Cerebellar nuclear complex (tissue), 1 donor: ENCODE results near the gene STXBP5L.
"Not testable (repeated sequence)": the region's sequence is repeated elsewhere in the genome, so short reads cannot be mapped to it uniquely, and the experiment has no call there.

Experiments
- DNase-seq, 2 experiments: peaks; one replicate each; lab custom pipeline; 2025; lab: John Stamatoyannopoulos, UW

STXBP5L gene

GRCh38 chr3:121018917-121019321, 110.9 kb downstream of the STXBP5L start:
- DNase-seq = no peak

GRCh38 chr3:121063628-121064027, 155.6 kb downstream of the STXBP5L start:
- DNase-seq = no peak

- no peak for DNase-seq
Measured at GRCh38 chr3:121064121-121064520, 156.1 kb downstream of the STXBP5L start.

- DNase-seq = no peak
Measured at GRCh38 chr3:121072133-121072532, 164.1 kb downstream of the STXBP5L start.

GRCh38 chr3:121073011-121073410, 165.0 kb downstream of the STXBP5L start:
- DNase-seq = no peak

- DNase-seq = no peak
Measured at GRCh38 chr3:121075191-121075590, 167.2 kb downstream of the STXBP5L start.

- DNase-seq = not testable (repeated sequence)
Measured at GRCh38 chr3:121078378-121079101, 170.5 kb downstream of the STXBP5L start.

- DNase-seq = no peak
Measured at GRCh38 chr3:121096953-121097352, 188.9 kb downstream of the STXBP5L start.

- not testable (repeated sequence) for DNase-seq
Measured at GRCh38 chr3:121111086-121111485, 203.1 kb downstream of the STXBP5L start.

GRCh38 chr3:121111914-121112612, 204.1 kb downstream of the STXBP5L start:
- no peak for DNase-seq

GRCh38 chr3:121126033-121126706, 218.2 kb downstream of the STXBP5L start:
- DNase-seq = no peak

GRCh38 chr3:121126707-121127035, 218.7 kb downstream of the STXBP5L start:
- no peak for DNase-seq

GRCh38 chr3:121152573-121152972, 244.6 kb downstream of the STXBP5L start:
- DNase-seq = no peak

GRCh38 chr3:121153851-121154250, 245.8 kb downstream of the STXBP5L start:
- no peak for DNase-seq

- DNase-seq = no peak
Measured at GRCh38 chr3:121155028-121155427, 247.0 kb downstream of the STXBP5L start.

GRCh38 chr3:121165397-121165837, 257.4 kb downstream of the STXBP5L start:
- DNase-seq = no peak

- DNase-seq = no peak
Measured at GRCh38 chr3:121167374-121168139, 259.6 kb downstream of the STXBP5L start.

- no peak for DNase-seq
Measured at GRCh38 chr3:121175083-121175482, 267.1 kb downstream of the STXBP5L start.

- not testable (repeated sequence) for DNase-seq
Measured at GRCh38 chr3:121190626-121191025, 282.6 kb downstream of the STXBP5L start.

GRCh38 chr3:121202573-121202972, 294.6 kb downstream of the STXBP5L start:
- DNase-seq = no peak

- DNase-seq = no peak
Measured at GRCh38 chr3:121223116-121223515, 315.1 kb downstream of the STXBP5L start.

- DNase-seq = no peak
Measured at GRCh38 chr3:121228971-121229370, 321.0 kb downstream of the STXBP5L start.
